MCF 10A (cell line): ENCODE data around the gene METTL1. TPM values are rescaled to one million over a fixed set of nuclear protein-coding genes. Genes with fewer than 3 reads are reported as not detected.
A peak's percentile ranks its signal among the peaks of the same experiment; 100 is the strongest.

Experiments used
- BruUV-seq: library from RNA; stranded (reverse); fragments of 400-500 nt; replicated peaks from 2 replicates; lab custom pipeline; 2021; lab: Mats Ljungman, UMichigan
- CTCF ChIA-PET: fragments of 300-600 bp; sonication (Branson Sonifier 250); formaldehyde crosslinking; extraction: SDS; loops from one replicate; lab custom pipeline; 2021; ENCODE audit warnings: antibody characterized with exemption, inconsistent platforms; lab: Yijun Ruan, JAX
- POLR2A ChIA-PET: fragments of 300-600, 350-650 bp; sonication (Branson Sonifier 250); formaldehyde crosslinking; extraction: SDS; loops from one replicate; lab custom pipeline; 2020; ENCODE audit warnings: antibody characterized with exemption, inconsistent platforms; lab: Yijun Ruan, JAX
- DNase-seq: peaks from one replicate; pipeline ENCODE4 v3.0.0-alpha.2; 2018; ENCODE audit not compliant: unreplicated experiment
- H3K27ac Mint-ChIP-seq: one replicate; pipeline ENCODE4 v1.8.0; 2022; ENCODE audit warnings: mild to moderate bottlenecking, low read depth, mixed read lengths; ENCODE audit not compliant: unreplicated experiment
- H3K27me3 Mint-ChIP-seq: one replicate; pipeline ENCODE4 v1.8.0; 2022; ENCODE audit warnings: mixed read lengths; ENCODE audit not compliant: insufficient read depth, unreplicated experiment
- H3K36me3 Mint-ChIP-seq: one replicate; pipeline ENCODE4 v1.8.0; 2022; ENCODE audit warnings: mild to moderate bottlenecking, moderate library complexity, mixed read lengths; ENCODE audit not compliant: insufficient read depth, unreplicated experiment
- H3K4me1 Mint-ChIP-seq: one replicate; pipeline ENCODE4 v1.8.0; 2022; ENCODE audit warnings: mixed read lengths; ENCODE audit not compliant: insufficient read depth, unreplicated experiment
- H3K4me3 Mint-ChIP-seq: one replicate; pipeline ENCODE4 v1.8.0; 2022; ENCODE audit warnings: mild to moderate bottlenecking, moderate library complexity, mixed read lengths; ENCODE audit not compliant: unreplicated experiment
- H3K9me3 Mint-ChIP-seq: one replicate; pipeline ENCODE4 v1.8.0; 2022; ENCODE audit warnings: mixed read lengths; ENCODE audit not compliant: unreplicated experiment
- CTCF ChIP-seq: fragments of 200-600 bp; IDR thresholded peaks from one replicate; pipeline ENCODE4 v1.8.0; 2022; ENCODE audit warnings: antibody characterized with exemption, mild to moderate bottlenecking; ENCODE audit not compliant: unreplicated experiment
- intact Hi-C: fragments of 100-400 bp; cut with micrococcal nuclease; formaldehyde crosslinking; loops from 2 replicates; pipeline ENCODE4 v1.14.1; 2022
- total RNA-seq: library from RNA; stranded (reverse); gene quantifications from 2 replicates; pipeline ENCODE4 v1.2.3, GENCODE V29; 2022

METTL1 gene
- total RNA-seq, 1 experiment from 2014 or later: 40.6 TPM

GRCh38 chr12:57806677-57807076 lies 34.8 kb upstream of the METTL1 start:
- ChIA-PET CTCF (interaction anchor here (0.6 to 2.1 kb wide), 4 partner anchors 9 to 98 kb away, joined by 3 to 5 read pairs (median 4); partner anchors contain the start of gene TSFM), POLR2A (interaction anchor here (0.8 to 1.3 kb wide), 2 partner anchors 10 to 24 kb away, joined by 3 to 4 read pairs; no protein-coding TSS in a partner anchor)
- Mint-ChIP-seq H3K9me3 (no peaks in the 10 kb centered on the region), H3K36me3 (peaks cover 11% of the 10 kb centered on the region), H3K27me3 (no peaks in the 10 kb centered on the region), H3K4me1 (peaks cover 8% of the 10 kb centered on the region), H3K4me3 (no peak overlapping the region), H3K27ac (no peak overlapping the region)
- DNase-seq: no peak
- TF ChIP-seq CTCF: no peak
- intact Hi-C loops: no loop called here
- BruUV-seq: no TSS peak

- no peak overlapping the region for H3K27ac Mint-ChIP-seq
- DNase-seq: peak; percentile 61
- no TSS peak for BruUV-seq
- ChIA-PET CTCF (interaction anchor here (0.6 to 4.0 kb wide), 28 partner anchors 8 to 846 kb away, joined by 3 to 28 read pairs (median 4); partner anchors contain the start of genes AVIL, CYP27B1 and TSFM), POLR2A (interaction anchor here (0.8 to 0.9 kb wide), 3 partner anchors 9 to 42 kb away, joined by 3 read pairs; partner anchors contain the start of gene TSFM)
- peak; percentile 84 for TF ChIP-seq CTCF
- H3K27me3 Mint-ChIP-seq: no peaks in the 10 kb centered on the region
- no peaks in the 10 kb centered on the region for H3K9me3 Mint-ChIP-seq
- H3K36me3 Mint-ChIP-seq: peaks cover 26% of the 10 kb centered on the region
- intact Hi-C loops: loop anchor here (1.0 kb wide), 2 partner anchors 28 to 102 kb away; no protein-coding TSS in a partner anchor
- H3K4me1 Mint-ChIP-seq: no peaks in the 10 kb centered on the region
- no peak overlapping the region for H3K4me3 Mint-ChIP-seq
These were observed 31.5 kb upstream of the METTL1 start for GRCh38 chr12:57803319-57803893.

- CTCF ChIA-PET: interaction anchor here (0.6 to 4.0 kb wide), 28 partner anchors 8 to 847 kb away, joined by 3 to 28 read pairs (median 4); partner anchors contain the start of genes AVIL and TSFM
These were observed 30.7 kb upstream of the METTL1 start for GRCh38 chr12:57802607-57803006.

More at GRCh38 chr12:57802607-57803006, 30.7 kb upstream of the METTL1 start:
- Mint-ChIP-seq H3K27me3 (no peaks in the 10 kb centered on the region), H3K9me3 (no peaks in the 10 kb centered on the region), H3K4me1 (no peaks in the 10 kb centered on the region), H3K27ac (no peak overlapping the region), H3K36me3 (peaks cover 28% of the 10 kb centered on the region), H3K4me3 (no peak overlapping the region)
- no peak for TF ChIP-seq CTCF
- no TSS peak for BruUV-seq
- intact Hi-C loops: loop anchor here (1.0 kb wide), 2 partner anchors 29 to 103 kb away; no protein-coding TSS in a partner anchor
- POLR2A ChIA-PET: interaction anchor here (0.9 to 1.2 kb wide), 2 partner anchors 20 to 102 kb away, joined by 3 to 5 read pairs; partner anchors contain the start of gene TSFM
- DNase-seq: no peak
